HG03378 (cell line): Measurements from ENCODE around the gene LRCH3.
"Not testable (repeated sequence)": the region's sequence is repeated elsewhere in the genome, so short reads cannot be mapped to it uniquely, and the experiment has no call there.

Experiments used
- ATAC-seq: cut with Tn5 transposase; IDR thresholded peaks from one replicate; pipeline ENCODE4 v1.9.1; 2021; ENCODE audit warnings: mild to moderate bottlenecking, moderate library complexity; ENCODE audit not compliant: unreplicated experiment

LRCH3 gene

DNA sequence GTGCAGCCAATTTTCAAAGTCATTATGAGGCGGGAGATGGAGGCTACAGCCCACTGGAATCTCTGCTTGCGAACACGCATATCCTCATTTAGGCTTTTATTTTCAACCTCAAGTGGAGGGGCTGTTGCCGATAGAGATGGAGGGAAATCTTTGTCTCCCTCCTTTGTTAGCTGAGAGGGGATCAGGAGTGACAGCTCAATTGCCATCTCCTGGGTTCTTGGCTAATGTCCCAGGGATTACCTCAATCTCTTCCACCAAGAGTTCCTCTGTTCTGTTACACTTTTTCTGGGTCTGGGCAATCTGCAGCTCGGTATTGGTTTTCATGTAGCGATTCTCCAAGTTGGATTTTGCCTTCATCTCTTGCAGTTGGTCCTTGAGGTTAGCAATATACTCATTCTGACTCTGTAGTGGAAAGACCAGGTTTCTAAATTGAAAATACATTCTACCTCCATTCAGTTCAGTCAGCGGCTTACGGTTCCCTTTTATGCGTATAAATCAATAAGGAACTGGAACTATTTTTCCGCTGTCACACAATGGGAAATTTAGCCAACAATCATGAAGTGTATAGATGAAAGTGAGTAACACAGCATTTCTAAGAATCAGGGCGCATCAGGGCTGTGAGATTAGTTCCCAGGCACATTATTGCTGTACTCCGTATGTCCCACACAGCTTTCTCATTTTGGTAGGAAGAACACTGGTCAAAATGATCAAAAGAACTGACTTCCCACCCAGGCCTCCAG lies 122.8 kb downstream of the LRCH3 start:
- no peak for ATAC-seq

DNA sequence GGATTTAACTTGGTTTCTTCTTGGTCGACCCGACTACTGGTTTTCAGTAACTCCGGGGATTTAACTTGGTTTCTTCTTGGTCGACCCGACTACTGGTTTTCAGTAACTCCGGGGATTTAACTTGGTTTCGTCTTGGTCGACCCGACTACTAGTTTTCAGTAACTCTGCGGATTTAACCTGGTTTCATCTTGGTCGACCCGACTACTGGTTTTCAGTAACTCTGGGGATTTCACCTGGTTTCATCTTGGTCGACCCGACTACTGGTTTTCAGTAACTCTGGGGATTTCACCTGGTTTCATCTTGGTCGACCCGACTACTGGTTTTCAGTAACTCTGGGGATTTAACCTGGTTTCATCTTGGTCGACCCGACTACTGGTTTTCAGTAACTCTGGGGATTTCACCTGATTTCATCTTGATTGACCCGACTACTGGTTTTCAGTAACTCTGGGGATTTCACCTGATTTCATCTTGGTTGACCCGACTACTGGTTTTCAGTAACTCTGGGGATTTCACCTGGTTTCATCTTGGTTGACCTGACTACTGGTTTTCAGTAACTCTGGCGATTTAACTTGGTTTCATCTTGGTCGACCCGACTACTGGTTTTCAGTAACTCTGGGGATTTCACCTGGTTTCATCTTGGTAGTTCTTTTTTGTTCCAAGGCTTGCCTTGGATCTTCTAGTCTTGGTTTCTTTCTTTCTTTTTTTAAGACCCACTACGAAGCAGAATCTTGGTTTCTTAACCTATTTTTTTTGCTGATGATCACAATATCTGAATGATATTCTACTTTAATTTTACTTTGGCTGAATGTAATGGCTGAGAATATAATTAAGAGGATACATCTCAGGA lies 130.6 kb downstream of the LRCH3 start:
- not testable (repeated sequence) for ATAC-seq

DNA sequence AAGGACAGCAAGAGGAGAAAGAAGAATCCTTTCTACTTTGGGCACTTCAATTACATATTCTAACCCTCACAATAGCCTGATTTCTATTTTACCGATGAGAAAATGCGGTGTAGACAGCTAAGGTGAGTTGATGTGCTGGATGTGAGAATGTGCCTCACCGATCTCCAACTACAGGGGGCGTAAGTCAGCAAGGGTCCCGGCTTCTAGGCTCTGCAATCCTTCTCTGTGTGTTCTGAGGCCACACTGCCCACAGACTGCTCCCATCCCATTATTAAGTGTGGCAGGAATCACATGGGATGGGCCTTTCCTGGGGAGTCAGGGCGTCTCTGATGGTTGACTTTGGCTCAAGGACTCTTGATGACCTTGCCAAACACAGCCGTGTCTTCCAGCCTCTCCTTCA lies 135.4 kb downstream of the LRCH3 start:
- no peak for ATAC-seq

DNA sequence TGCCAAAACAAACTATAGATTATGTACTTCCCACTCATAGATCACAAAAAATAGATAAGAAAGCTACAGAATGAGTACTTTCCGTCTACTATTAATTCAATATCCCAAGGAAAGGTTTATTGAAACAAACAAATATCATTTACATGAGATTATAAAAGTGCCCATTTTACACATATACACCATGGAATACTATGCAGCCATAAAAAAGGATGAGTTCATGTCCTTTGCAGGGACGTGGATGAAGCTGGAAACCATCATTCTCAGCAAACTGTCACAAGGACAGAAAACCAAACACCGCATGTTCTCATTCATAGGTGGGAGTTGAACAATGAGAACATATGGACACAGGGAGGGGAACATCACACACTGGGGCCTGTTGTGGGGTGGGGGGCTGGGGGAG lies 136.5 kb downstream of the LRCH3 start:
- not testable (repeated sequence) for ATAC-seq

DNA sequence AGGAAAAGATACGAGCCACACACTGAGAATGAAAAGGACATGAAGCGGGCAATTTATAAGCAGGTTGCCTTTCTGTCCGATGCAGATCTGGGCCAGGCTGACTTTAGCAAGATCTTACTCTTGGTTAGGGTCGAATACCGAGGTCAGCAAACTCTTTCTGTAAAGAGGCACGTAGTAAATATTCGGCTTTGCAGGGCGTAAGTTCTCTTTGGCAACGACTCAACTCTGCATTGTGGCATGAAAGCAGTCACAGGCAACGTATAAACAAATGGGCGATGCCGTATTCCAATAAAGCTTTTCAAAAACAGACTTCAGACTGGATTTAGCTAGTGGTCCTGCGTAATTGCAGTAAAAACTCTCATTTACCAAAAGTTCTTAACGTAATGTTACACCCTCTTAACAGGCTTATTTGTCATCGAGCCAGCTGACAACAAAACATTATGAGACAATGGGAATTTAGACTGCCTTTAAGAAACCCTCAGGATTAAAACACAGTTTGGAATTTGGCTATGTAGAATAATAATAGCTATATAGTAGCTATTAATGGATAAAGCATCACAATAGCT lies 145.8 kb downstream of the LRCH3 start:
- no peak for ATAC-seq
